Activated CD8-positive, alpha-beta memory T cell treated with anti-CD3 and anti-CD28 coated beads for 4 hours (primary cell): Measurements from ENCODE around the gene INA.
"Not testable (repeated sequence)": the region's sequence is repeated elsewhere in the genome, so short reads cannot be mapped to it uniquely, and the experiment has no call there.

ENCODE experiments used
- DNase-seq, 2 donors: peaks; one replicate each; pipeline ENCODE4 v3.0.0-alpha.2; 2020; ENCODE audit warnings: low read depth in 2 of 2

INA gene

DNA sequence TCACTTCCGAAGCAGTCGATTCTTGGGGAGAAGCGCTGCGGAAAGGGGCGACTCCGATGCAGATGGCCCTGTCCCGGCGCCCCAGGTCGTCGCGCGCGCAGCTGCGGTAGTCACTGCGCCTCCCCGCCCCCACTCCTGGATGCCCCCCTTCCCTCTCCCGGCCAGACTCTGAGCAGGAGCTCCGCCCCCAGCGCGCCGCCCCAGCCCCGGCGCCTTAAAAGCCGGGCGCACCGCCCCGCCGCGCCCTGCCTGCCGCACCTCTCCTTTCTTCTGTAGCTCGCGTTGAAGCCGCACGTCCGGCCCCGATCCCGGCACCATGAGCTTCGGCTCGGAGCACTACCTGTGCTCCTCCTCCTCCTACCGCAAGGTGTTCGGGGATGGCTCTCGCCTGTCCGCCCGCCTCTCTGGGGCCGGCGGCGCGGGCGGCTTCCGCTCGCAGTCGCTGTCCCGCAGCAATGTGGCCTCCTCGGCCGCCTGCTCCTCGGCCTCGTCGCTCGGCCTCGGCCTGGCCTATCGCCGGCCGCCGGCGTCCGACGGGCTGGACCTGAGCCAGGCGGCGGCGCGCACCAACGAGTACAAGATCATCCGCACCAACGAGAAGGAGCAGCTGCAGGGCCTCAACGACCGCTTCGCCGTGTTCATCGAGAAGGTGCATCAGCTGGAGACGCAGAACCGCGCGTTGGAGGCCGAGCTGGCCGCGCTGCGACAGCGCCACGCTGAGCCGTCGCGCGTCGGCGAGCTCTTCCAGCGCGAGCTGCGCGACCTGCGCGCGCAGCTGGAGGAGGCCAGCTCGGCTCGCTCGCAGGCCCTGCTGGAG lies at the start of gene INA:
Gene INA (plus strand): TSS at position 243 of the 817 bp plus-strand sequence. CDS start 74 bp downstream, at position 317.
- DNase-seq: no peak

DNA sequence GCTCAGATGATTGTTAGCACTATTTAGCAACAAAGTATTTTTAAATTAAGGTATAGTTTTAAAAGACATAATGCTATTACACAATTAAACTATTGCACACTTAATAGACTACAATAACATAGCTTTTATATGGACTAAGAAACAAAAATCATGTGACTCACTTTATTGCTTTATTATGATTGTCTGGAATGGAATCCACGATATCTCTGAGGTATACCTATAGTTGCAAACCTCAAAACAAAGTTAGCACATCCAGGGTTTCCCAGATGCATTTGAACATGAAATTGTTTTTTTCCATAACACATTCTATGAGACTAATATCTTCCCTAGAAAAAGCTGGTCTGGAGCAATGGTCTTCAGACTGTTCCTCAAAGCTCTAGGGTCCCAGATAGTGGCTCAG lies 49.5 kb upstream of the INA start:
- DNase-seq: no peak

DNA sequence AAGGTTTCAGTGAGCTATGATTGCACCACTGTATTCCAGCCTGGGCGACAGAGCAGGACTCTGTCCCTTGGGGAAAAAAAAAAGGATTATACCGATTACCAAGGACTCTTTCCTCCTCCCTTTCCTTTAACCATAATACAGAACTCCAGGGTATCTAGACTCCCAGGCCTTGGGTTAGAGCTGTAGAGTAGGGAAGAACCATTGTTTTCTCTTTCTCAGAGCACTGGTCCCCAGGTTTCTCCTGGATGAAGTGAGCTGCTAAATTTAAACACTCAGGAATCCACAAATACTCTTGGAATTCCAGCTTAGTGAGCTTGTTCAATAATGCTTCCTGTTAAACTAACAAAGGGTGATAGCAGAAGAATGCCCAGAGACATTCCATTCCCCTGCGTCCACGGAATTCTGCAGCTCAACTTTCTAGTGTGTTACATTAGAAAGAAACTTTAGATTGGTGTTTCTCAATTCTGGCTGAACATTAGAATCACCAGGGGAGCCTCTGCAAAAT lies 45.8 kb upstream of the INA start:
- no peak for DNase-seq

DNA sequence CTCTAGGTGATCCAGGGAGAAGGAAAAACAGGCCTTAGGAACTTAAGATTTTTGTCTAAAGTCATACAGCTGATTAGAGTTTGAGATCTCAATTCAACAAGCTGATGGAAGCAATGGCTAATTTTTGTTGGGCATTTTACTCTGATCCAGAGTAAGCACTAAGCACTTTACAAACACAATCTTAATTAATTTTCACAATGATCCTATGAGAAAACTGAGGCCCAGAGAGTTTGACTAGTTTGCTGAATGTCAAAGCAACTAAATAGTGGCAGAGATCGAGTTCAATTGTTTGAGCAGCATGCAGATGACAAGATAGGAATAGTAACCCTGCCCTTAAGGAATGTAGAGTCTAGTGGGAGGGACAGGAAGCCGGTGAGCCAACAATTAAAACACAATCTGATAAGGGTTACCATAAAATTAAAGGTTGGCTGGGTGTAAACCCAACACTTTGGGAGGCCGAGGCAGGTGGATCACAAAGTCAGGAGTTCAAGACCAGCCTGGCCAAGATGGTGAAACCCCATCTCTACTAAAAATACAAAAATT lies 44.7 kb upstream of the INA start:
- DNase-seq: no peak

DNA sequence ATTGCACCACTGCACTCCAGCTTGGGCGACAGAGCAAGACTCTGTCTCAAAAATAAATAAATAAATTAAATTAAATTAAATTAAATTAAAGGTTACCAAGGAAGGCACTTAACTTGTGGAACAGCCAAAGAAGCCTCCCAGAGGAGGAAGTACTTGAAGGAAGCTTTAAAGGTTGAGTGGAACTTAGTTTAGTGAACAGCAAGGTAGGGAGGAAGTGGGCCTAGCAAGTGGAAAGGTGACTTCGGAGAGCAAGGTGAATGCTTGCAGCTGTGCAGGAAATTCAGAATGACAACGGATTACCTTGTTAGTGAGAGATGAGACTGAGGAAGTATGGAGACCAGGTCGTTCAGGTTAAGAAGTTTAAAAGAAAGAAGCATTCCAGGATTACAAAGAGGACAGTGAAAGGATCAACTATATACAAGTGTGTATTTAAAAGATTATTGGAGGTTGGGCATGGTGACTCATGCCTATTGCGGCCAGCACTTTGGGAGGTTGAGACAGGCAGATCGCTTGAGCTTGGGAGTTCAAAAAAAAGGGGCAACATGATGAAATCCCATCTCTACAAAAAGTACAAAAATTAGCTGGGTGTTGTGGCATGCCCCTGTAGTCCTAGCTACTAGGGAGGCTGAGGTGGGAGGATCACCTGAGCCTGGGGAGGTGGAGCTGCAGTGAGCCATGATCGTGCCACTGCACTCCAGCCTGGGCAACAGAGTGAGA lies 44.0 kb upstream of the INA start:
- DNase-seq: no peak

DNA sequence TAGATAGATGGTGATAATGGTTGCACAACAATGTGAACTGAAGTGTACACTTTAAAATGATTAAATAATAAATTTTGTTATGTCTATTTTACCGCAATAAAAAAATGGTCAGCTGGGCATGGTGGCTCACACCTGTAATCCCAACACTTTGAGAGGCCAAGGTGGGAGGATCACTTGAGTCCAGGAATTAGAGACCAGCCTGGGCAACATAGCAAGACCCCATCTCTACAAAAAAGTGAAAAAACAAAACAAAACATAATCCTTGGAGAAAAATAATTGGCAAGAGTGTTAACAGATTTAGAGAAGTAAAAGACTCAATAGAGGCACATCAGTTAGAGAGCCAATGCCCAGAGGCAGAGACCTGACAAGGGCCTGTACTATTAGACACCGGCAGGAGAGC lies 41.2 kb upstream of the INA start:
- no peak for DNase-seq

DNA sequence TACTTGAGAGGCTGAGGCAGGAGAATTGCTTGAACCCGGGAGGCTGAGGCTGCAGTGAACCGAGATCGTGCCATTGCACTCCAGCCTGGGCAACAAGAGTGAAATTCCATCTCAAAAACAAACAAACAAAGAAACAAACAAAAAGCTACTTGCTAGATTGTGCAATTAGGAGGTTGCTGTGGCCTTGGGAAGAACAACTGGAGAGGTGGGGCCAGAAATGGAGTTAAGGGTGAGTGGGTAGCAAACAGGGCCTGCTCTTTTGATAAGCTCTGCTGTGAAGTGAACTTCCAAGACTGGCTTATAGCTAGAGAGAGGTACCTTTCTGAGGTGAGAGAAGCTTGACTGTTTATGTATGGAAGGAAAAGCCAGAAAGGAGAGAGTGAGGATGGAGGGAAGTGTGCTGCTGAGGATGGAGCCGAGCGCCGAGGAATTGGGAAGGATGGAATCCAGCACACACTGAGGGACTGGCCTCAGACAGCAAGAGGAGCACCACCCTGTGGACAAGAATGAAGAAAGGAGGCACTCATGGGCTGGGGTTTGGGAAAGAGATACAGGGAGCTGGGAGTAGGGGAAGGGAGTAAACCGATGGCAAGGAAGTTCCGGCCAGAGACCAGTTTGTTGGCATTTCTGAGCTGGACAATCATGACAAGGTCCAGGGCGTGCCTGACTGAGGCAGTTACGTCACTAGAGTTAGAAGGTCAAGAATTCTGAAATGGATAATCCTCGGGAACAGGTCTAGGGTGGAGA lies 38.3 kb upstream of the INA start:
- DNase-seq: no peak

DNA sequence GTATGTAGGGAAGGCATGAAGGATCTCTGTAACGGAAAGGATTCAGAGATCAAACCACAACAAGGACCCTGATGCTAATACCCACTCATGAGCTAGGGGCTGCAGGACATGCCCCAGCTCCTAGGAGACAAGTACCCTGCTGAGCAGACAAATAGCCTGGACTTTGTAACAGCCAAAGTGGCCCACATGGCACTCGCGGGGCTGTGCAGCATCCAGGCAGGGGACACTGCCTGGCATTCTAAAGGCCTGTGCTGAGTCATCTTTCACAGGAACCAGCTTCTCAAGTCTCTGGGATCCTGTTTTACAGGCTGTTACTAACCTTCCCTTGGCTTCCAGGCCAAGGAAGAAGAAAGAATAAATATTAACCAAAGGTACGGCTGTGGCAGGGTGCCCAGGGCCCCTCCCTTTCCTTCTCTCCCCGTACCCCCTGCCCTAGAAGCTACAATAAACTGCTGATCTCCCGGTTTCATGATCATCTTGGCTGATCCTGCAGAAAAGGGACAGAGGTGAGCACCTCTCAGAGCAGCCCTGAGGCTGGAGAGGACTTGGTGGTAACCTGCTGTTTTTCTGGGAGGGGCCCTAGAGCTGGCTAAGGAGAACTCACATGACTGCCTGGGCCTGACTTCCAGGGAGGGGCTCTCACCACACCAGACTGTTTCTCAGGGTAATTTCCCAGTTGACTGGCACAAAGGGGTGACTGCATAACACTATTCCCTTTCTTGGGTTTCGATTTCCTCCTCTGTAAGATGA lies 35.5 kb upstream of the INA start:
- DNase-seq: no peak

DNA sequence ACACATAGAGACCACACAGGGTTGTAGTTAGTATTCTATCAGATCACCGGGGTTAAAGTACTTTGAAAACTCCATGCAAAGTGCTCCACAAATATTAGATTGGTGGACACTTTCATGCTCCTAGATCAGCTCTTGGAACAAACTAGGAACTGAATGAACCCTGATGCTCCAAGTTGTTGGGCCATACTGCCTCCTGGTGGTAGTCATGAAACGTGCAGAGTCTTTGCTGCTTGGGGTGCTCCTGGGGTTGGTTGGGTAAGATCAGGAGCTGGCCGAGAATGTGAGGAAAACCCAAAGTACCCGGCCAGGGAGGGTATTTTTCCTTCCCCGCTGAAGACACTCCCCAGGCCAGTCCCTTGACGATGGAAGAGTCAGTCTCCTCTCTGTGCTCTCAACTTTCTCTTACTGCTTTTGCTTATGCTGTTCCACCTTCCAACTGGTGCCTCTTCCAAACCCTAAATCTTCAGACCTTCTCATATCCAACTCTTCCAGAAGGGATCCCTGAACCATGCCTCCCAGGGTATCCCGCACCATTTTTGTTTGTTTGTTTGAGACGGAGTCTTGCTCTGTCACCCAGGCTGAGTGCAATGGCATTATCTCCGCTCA lies 32.2 kb upstream of the INA start:
- DNase-seq: peak; percentile 33 to 36

DNA sequence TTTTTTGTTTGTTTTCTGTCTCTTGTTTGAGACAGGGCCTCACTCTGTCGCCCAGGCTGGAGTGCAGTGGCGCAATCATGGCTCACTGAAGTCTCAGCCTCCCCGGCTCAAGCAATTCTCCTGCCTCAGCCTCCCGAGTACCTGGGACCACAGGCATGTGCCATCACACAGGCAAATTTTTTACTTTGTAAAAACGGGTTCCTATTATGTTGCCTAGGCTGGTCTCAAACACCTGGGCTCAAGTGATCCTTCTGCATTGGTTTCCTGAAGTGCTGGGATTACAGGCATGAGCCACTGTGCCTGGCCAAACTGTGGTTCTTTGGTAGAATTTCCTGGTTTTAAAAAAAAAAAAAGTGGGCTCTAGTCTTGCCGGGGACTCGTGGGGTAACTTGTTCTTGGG lies 31.4 kb upstream of the INA start, which contains the start of gene RPEL1:
Gene RPEL1 (plus strand): TSS at position 301 of the 400 bp plus-strand sequence. CDS start 110 bp downstream, outside the sequence.
- DNase-seq: not testable (repeated sequence)

DNA sequence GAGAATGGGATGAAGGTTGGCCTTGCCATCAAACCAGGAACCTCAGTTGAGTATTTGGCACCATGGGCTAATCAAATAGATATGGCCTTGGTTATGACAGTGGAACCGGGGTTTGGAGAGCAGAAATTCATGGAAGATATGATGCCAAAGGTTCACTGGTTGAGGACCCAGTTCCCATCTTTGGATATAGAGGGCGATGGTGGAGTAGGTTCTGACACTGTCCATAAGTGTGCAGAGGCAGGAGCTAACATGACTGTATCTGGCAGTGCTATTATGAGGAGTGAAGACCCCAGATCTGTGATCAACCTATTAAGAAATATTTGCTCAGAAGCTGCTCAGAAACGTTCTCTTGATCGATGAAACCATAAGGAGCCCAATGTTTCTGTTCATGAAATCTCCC lies 30.6 kb upstream of the INA start:
- no peak for DNase-seq

DNA sequence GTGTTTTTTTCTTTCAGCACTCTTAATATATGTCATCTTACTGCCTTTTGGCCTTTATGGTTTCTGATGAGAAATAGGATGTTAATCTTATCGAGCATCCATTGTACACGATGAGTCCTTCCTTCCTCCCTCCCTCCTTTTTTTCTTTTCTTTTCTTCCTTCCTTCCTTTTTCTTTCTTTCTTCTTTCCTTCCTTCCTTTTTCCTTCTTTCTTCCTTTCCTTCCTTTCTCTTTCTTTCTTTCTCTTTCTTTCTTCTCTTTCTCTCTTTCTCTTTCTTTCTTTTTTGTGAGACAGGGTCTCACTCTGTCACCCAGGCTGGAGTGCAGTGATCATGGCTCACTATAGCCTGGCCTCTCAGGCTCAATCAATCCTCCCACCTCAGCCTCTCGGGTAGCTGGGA lies 22.8 kb upstream of the INA start:
- DNase-seq: no peak

DNA sequence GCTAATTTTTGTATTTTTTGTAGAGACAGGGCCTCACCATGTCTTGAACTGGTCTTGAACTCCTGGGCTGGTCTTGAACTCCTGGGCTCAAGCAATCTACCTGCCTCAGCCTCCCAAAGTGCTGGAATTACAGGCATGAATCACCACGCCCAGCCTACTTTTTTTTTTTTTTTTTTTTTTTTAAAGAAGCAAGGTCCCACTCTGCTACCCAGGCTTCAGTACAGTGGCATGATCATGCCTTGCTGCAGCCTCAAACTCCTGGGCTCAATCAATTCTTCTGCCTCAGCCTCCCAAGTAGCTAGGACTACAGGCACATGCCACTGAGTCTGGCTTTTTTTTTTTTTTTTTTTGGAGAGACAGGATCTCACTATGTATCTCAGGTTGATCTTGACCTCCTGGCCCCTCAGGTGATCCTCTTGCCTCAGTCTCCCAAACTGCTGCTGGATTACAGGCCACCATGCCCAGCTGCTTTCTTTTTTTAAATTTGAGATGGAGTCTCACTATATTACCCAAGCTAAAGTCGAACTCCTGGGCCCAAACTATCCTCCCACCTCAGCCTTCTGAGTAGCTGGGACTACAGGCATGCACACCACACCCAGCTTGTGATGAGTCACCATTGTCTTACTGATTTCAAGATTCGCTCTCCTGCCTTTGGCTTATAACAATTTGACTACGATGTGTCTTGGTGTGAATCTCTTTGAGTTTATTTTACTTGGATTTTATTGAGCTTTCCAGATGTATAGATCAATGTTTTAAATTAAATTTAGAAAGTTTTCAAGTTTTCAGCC lies 22.2 kb upstream of the INA start:
- DNase-seq: no peak

DNA sequence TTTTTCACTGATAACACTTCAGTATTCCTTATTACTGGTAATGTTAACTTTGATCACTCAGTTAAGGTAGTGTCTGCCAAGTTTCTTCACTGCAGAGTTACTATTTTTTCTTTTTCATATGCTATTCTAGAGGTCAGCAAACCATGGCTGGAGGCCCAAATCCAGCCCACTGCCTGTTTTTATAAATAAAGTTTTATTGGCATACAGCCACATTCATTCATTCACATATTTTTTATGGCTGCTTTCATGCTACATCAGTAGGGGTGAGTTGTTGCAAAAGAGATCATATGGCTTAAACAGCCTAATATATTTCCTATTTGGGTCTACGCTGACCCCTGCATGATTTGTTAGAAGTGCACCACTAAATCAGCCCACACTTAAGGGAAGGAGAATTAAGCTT lies 20.3 kb upstream of the INA start:
- no peak for DNase-seq

DNA sequence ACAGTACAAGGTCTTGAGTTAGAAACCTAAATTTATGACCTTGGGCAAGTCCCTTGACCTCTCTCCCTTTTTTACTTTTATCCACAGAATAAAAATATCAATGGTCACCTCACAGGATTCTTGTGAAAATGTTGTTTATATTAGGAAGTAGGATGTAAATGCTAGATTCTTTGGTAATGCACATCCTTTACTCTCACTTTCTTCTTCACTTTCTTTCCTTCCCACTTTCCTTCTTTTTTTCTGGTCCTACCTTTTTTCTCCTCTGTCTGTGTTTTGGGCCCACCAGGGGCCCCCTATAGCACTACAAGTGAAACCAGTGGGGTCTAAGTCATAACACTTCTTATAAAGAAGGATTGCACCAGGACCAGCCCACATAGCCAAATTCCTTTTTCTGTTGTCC lies 19.1 kb upstream of the INA start:
- no peak for DNase-seq

DNA sequence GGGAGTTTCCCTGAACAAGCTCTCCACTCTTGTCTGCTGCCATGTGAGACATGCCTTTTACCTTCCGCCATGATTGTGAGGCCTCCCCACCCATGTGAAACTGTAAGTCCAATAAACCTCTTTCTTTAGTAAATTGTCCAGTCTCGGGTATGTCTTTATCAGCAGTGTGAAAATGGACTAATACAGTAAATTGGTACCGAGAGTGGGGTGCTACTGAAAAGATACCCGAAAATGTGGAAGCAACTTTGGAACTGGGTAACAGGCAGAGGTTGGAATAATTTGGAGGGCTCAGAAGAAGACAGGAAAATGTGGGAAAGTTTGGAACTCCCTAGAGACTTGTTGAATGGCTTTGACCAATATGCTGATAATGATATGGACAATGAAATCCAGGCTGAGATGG lies 18.0 kb upstream of the INA start:
- not testable (repeated sequence) for DNase-seq

DNA sequence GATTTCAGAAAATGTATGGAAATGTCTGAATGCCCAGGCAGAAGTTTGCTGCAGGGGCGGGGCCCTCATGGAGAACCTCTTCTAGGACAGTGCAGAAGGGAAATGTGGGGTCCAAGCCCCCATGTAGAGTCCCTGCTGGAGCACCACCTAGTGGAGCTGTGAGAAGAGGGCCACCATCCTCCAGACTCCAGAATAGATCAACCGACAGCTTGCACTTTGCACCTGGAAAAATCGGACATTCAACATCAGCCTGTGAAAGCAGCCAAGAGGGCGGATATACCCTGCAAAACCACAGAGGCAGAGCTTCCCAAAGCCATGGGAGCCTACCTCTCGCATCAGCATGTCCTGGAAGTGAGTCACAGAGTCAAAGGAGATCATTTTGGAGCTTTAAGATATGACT lies 16.9 kb upstream of the INA start:
- no peak for DNase-seq

DNA sequence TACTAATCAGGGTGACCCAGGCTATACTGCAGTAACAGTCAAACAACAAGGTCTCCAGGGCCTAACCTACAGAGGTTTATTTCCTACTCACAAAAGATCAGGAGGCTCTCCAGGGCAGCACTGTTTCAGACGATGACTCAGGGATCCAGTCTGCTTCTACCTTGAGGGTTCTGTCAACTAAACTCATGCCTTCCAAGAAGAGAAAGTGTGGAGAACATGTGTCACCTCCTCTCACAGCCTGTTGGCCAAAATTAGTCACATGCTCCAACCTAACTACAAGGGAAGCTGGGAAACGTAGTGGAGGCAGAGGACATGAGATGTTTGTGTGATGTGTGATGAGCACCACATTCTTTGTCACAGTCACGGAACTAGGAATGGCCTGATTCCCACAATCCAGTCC lies 14.7 kb upstream of the INA start:
- DNase-seq: no peak

DNA sequence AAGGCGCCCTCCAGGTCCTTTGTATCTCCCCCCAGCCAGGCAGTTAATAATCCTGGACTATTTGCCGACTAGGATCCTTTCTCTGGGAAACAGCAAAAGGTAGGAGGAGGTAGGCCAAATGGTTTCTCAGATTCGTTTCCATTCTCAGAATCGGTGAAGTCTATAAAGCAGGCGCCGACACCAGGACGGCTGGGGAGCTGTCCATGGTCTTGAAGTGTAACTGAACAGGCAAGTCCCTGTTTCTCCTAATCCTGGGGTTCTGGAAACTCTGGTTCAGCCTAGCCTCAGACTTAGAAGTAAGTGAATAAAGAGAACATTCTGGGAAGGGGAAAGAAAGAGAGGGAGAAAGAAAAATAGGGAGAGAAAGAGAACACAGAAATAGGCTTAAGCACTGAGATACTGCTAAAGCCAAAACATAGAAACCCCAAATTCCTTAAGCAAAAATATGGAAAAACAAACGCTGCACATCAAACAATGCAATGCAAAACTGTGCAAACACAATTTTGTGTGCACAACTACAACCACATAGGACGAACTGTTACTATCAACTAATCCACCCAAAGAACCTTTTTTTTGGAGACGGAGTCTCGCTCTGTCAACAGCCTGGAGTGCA lies 11.1 kb upstream of the INA start:
- no peak for DNase-seq

DNA sequence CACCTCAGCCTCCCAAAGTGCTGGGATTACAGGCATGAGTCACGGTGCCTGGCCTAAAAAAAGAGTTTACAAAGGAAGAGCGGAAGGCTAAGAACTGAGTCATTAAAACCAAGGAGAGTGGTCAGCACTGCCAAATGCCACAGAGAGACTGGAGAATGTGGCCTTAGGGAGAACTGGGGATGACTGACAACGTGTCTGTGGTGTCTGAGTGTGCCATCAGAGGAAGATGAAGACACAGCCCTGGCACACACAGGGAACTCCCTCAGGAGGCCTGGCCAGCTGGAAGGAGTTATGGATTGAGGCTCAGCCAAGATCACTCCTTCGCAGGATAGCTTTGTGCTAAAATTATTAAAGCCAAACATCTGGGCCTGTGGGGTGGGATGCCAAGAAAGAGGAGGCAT lies 3.9 kb upstream of the INA start:
- no peak for DNase-seq
